ENCODE measurements around the gene SLC25A23. TPM values are rescaled to one million over a fixed set of nuclear protein-coding genes. Genes with fewer than 3 reads are reported as not detected.

The SLC25A23 gene
- total and polyA plus RNA-seq, 10 of the 15 experiments (the other 5 are each of a cell fraction or from before 2014, with no cell fraction given), result 10.2 to 85.8 (median 50.0) TPM

GRCh38 chr19:6489278-6490061, 29.9 kb upstream of the SLC25A23 start (continued):
- no peak for TF ChIP-seq CBFB (IDR thresholded peaks at IDR 0.05; ENCODE audit: low read depth)
- no peak for TF ChIP-seq ATF3 (IDR thresholded peaks at IDR 0.05; ENCODE audit: borderline replicate concordance, extremely low read depth, low read depth, low read length)
- peak; percentile 86 for TF ChIP-seq JUNB (IDR thresholded peaks at IDR 0.05)
- TF ChIP-seq SMAD1 (IDR thresholded peaks at IDR 0.05; ENCODE audit: low read depth, partially characterized antibody), result peak; percentile 31

- WGBS (ENCODE audit: insufficient coverage, insufficient replicate concordance, low lambda C conversion rate, missing lambda C conversion rate), result 69% methylated on average over 7 of the region's 7 CpGs
- intact Hi-C loops (cut with micrococcal nuclease; ENCODE audit: unreplicated experiment), result no loop called here
- Histone ChIP-seq H2AFZ (ENCODE audit: control insufficient read depth, low read depth, low read length) (no peak overlapping the region), H3K4me3 (no peak overlapping the region), H3K79me2 (ENCODE audit: control insufficient read depth, insufficient read depth, low read length) (peaks cover 16% of the 10 kb centered on the region), H4K20me1 (ENCODE audit: control insufficient read depth, insufficient read depth) (no peaks in the 10 kb centered on the region), H3K4me2 (ENCODE audit: control insufficient read depth, insufficient read depth) (no peak overlapping the region), H3K27ac (ENCODE audit: control insufficient read depth, insufficient read depth) (no peak overlapping the region), H3K36me3 (ENCODE audit: control insufficient read depth in 2 of 2, insufficient read depth in 2 of 2, low read length in 1 of 2) (no peaks in the 10 kb centered on the region), H3K4me1 (ENCODE audit: control insufficient read depth, insufficient read depth, low read length) (peaks cover 14% of the 10 kb centered on the region), H3K9ac (ENCODE audit: control insufficient read depth, insufficient read depth, low read length) (no peak overlapping the region), H3K9me3 (replicated peaks; ENCODE audit: control insufficient read depth, insufficient read depth, low read length) (no peaks in the 10 kb centered on the region), H3K27me3 (replicated peaks in 1 of 2; ENCODE audit: control insufficient read depth in 2 of 2, insufficient read depth in 2 of 2, low read length in 1 of 2) (no peaks in the 10 kb centered on the region)
- ATAC-seq (no peak), DNase-seq (ENCODE audit: low read depth, low spot score) (no peak), FAIRE-seq (no peak)
- ChIA-PET SMC1A (ENCODE audit: uncharacterized antibody, unreplicated experiment) (interaction anchor here (0.6 kb wide), 2 partner anchors 37 to 40 kb away, joined by 3 read pairs; no protein-coding TSS in a partner anchor), RAD21 (ENCODE audit: unreplicated experiment) (interaction anchor here (1.1 kb wide), 1 partner anchor 379 kb away, joined by 7 read pairs; no protein-coding TSS in a partner anchor), POLR2A (interaction anchor here (0.6 kb wide), 1 partner anchor 59 kb away, joined by 3 read pairs; no protein-coding TSS in a partner anchor), CTCF (interaction anchor here (1.4 kb wide), 1 partner anchor 14 kb away, joined by 3 read pairs; no protein-coding TSS in a partner anchor)
- in situ Hi-C loops (cut with MboI), result no loop called here
- no TSS peak for BruUV-seq (replicated peaks)
- TF ChIP-seq CREM (IDR thresholded peaks at IDR 0.05; ENCODE audit: low read depth), result no peak
- TF ChIP-seq TARDBP (IDR thresholded peaks at IDR 0.05; ENCODE audit: borderline replicate concordance), result no peak
- TF ChIP-seq NR2C2 (IDR thresholded peaks at IDR 0.05; ENCODE audit: borderline replicate concordance, control insufficient read depth, insufficient read length, low read depth), result no peak
- no peak for TF ChIP-seq ZNF207 (IDR thresholded peaks at IDR 0.05; ENCODE audit: borderline replicate concordance)
- TF ChIP-seq IKZF2 (IDR thresholded peaks at IDR 0.05), result no peak
- TF ChIP-seq RAD51 (IDR thresholded peaks at IDR 0.05), result no peak
- no peak for TF ChIP-seq FOXK2 (IDR thresholded peaks at IDR 0.05)
- TF ChIP-seq HCFC1 (IDR thresholded peaks at IDR 0.05; ENCODE audit: low read length), result no peak
- no peak for TF ChIP-seq IRF5 (IDR thresholded peaks at IDR 0.05; ENCODE audit: borderline replicate concordance)
- no peak for TF ChIP-seq ZNF687 (IDR thresholded peaks at IDR 0.05)
- TF ChIP-seq ASH2L (IDR thresholded peaks at IDR 0.05; ENCODE audit: borderline replicate concordance, low read depth), result no peak
Observed at GRCh38 chr19:6484831-6485230, 25.2 kb upstream of the SLC25A23 start.
